Activated CD4-positive, alpha-beta T cell treated with anti-CD3 and anti-CD28 coated beads for 24 hours (primary cell): Measurements from ENCODE around the gene NFX1.
A peak's percentile ranks its signal among the peaks of the same experiment; 100 is the strongest.
"Not testable (repeated sequence)": the region's sequence is repeated elsewhere in the genome, so short reads cannot be mapped to it uniquely, and the experiment has no call there.

Source experiments
- DNase-seq, 2 donors: peaks; one replicate each; pipeline ENCODE4 v3.0.0-alpha.2; 2020; ENCODE audit warnings: low read depth in 2 of 2

The NFX1 gene

GRCh38 chr9:33364127-33364526 lies 73.8 kb downstream of the NFX1 start:
- DNase-seq: no peak

GRCh38 chr9:33364814-33365213 lies 74.5 kb downstream of the NFX1 start:
- not testable (repeated sequence) for DNase-seq

GRCh38 chr9:33366979-33367480 lies 76.7 kb downstream of the NFX1 start:
- DNase-seq: no peak

- DNase-seq: no peak
Observed at GRCh38 chr9:33372900-33373299, 82.6 kb downstream of the NFX1 start.

- no peak for DNase-seq
Observed at GRCh38 chr9:33374190-33374589, 83.9 kb downstream of the NFX1 start.

GRCh38 chr9:33374634-33375237 lies 84.4 kb downstream of the NFX1 start:
- peak; percentile 53 to 55 for DNase-seq

- no peak for DNase-seq
Observed at GRCh38 chr9:33375238-33375840, 85.0 kb downstream of the NFX1 start.

- DNase-seq: no peak
Observed at GRCh38 chr9:33375841-33376321, 85.6 kb downstream of the NFX1 start.

GRCh38 chr9:33377089-33377715 lies 86.9 kb downstream of the NFX1 start:
- no peak for DNase-seq

- no peak for DNase-seq
Observed at GRCh38 chr9:33378121-33378795, 87.9 kb downstream of the NFX1 start.

- no peak for DNase-seq
Observed at GRCh38 chr9:33379666-33380389, 89.5 kb downstream of the NFX1 start.

- DNase-seq: no peak
Observed at GRCh38 chr9:33380390-33381094, 90.2 kb downstream of the NFX1 start.

GRCh38 chr9:33381231-33381791 lies 91.0 kb downstream of the NFX1 start:
- DNase-seq: no peak

- DNase-seq: not testable (repeated sequence)
Observed at GRCh38 chr9:33382397-33382796, 92.1 kb downstream of the NFX1 start.

GRCh38 chr9:33383396-33383795 lies 93.1 kb downstream of the NFX1 start:
- DNase-seq: not testable (repeated sequence)

GRCh38 chr9:33385536-33385935 lies 95.2 kb downstream of the NFX1 start:
- not testable (repeated sequence) for DNase-seq

GRCh38 chr9:33385979-33386640 lies 95.8 kb downstream of the NFX1 start:
- not testable (repeated sequence) for DNase-seq

- DNase-seq: not testable (repeated sequence)
Observed at GRCh38 chr9:33386641-33386996, 96.3 kb downstream of the NFX1 start.

- not testable (repeated sequence) for DNase-seq
Observed at GRCh38 chr9:33386998-33387397, 96.7 kb downstream of the NFX1 start.
